HG03457 (cell line): ENCODE measurements around the gene ZFHX3.

Experiments used
- ATAC-seq: cut with Tn5 transposase; IDR thresholded peaks from one replicate; pipeline ENCODE4 v1.9.1; 2021; ENCODE audit warnings: moderate number of reproducible peaks; ENCODE audit not compliant: unreplicated experiment

Gene ZFHX3

GRCh38 chr16:72857834-72858664 lies 189.9 kb downstream of the ZFHX3 start:
- no peak for ATAC-seq

- no peak for ATAC-seq
Observed at GRCh38 chr16:72856797-72857196, 191.1 kb downstream of the ZFHX3 start.

GRCh38 chr16:72854267-72854959 lies 193.5 kb downstream of the ZFHX3 start:
- ATAC-seq: no peak

GRCh38 chr16:72853575-72854266 lies 194.2 kb downstream of the ZFHX3 start:
- no peak for ATAC-seq

- ATAC-seq: no peak
Observed at GRCh38 chr16:72852421-72852820, 195.5 kb downstream of the ZFHX3 start.

GRCh38 chr16:72850853-72851252 lies 197.1 kb downstream of the ZFHX3 start:
- no peak for ATAC-seq

GRCh38 chr16:72850021-72850420 lies 197.9 kb downstream of the ZFHX3 start:
- no peak for ATAC-seq

GRCh38 chr16:72848759-72849664 lies 198.9 kb downstream of the ZFHX3 start:
- ATAC-seq: no peak

- ATAC-seq: no peak
Observed at GRCh38 chr16:72848028-72848400, 199.9 kb downstream of the ZFHX3 start.

GRCh38 chr16:72847187-72848027 lies 200.5 kb downstream of the ZFHX3 start:
- ATAC-seq: no peak

- no peak for ATAC-seq
Observed at GRCh38 chr16:72846594-72846993, 201.3 kb downstream of the ZFHX3 start.

GRCh38 chr16:72845322-72846020 lies 202.5 kb downstream of the ZFHX3 start:
- no peak for ATAC-seq

GRCh38 chr16:72844225-72844920 lies 203.6 kb downstream of the ZFHX3 start:
- no peak for ATAC-seq

- ATAC-seq: no peak
Observed at GRCh38 chr16:72841506-72841905, 206.4 kb downstream of the ZFHX3 start.

GRCh38 chr16:72840631-72841381 lies 207.1 kb downstream of the ZFHX3 start:
- ATAC-seq: no peak

GRCh38 chr16:72838951-72839350 lies 209.0 kb downstream of the ZFHX3 start:
- ATAC-seq: no peak

GRCh38 chr16:72838586-72838910 lies 209.4 kb downstream of the ZFHX3 start:
- ATAC-seq: no peak
